ENCODE measurements around the gene THADA. TPM values are rescaled to one million over a fixed set of nuclear protein-coding genes. Genes with fewer than 3 reads are reported as not detected.
A peak's percentile ranks its signal among the peaks of the same experiment; 100 is the strongest.
"Not testable (repeated sequence)": the region's sequence is repeated elsewhere in the genome, so short reads cannot be mapped to it uniquely, and the experiment has no call there.

THADA gene
- total RNA-seq, 1 experiment from 2014 or later, result 23.7 TPM

DNA sequence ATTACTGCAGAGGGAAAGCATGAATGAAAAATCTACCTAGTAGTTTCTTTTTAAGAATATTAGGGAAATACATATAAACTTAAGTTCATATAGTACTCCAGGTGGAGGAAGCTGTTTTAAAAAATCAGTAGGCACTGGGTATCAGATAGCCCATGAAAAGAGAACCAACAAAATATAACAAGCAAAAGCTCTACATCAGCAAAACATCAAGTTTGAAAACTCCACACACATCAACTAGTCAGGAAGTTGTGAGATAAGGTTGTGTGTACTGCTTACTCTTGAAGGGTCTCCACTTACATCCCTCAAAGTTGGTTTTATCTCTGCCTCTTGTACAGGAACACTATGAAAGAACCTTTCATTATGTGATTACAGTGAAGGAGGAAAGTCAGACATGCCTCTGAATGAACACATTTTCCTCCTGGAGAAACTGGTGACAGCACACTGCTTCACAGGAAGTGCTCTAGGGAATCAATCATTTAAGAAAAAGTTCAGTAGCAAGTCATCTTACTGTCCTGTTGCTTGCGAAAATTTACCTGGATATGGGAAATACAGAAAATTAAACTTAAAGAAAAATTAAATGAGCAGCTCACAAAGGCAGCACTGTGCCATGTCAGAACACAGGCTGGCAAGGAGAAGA, 57.7 kb downstream of the THADA start:
- H3K27me3 ChIP-seq (ENCODE audit: control insufficient read depth, insufficient read depth, low read length), result no peaks in the 10 kb centered on the region
- no peak overlapping the region for H3K4me3 ChIP-seq (ENCODE audit: insufficient read depth, low read depth, low read length)
- H3K36me3 ChIP-seq (replicated peaks; ENCODE audit: control insufficient read depth, insufficient read depth, low read length), result no peaks in the 10 kb centered on the region
- DNase-seq, result no peak

GRCh38 chr2:43537137-43537536, 58.7 kb downstream of the THADA start:
- DNase-seq, result no peak
- Histone ChIP-seq H3K27me3 (ENCODE audit: control insufficient read depth, insufficient read depth, low read length) (no peaks in the 10 kb centered on the region), H3K36me3 (replicated peaks; ENCODE audit: control insufficient read depth, insufficient read depth, low read length) (no peaks in the 10 kb centered on the region), H3K4me3 (ENCODE audit: insufficient read depth, low read depth, low read length) (no peak overlapping the region)

DNA sequence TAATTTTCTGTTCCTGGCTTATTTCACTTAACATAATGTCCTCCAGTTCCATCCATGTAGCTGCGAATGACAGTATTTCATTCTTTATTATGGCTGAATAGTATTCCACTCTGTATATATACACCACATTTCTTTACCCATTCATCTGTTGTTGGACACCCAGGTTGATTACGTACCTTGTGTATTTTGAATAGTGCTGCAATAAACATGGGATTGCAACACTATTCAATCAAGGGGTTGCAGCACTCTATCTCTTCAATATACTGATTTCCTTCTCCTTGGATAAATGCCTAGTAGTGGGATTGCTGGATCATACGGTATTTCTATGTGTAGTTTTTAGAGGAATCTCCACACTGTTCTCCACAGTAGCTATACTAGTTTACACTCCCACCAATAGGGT, 61.3 kb downstream of the THADA start:
- Histone ChIP-seq H3K27me3 (ENCODE audit: control insufficient read depth, insufficient read depth, low read length) (no peaks in the 10 kb centered on the region), H3K4me3 (ENCODE audit: insufficient read depth, low read depth, low read length) (no peak overlapping the region)
- no peak for DNase-seq

DNA sequence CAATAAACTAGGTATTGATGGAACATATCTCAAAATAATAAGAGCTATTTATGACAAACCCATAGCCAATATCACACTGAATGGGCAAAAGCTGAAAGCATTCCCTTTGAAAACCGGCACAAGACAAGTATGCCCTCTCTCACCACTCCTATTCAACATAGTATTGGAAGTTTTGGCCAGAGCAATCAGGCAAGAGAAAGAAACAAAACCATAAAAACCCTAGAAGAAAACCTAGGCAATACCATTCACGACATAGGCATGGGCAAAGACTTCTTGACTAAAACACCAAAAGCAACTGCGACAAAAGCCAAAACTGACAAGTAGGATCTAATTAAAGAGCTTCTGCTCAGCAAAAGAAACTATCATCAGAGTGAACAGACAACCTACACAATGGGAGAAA, 63.3 kb downstream of the THADA start:
- not testable (repeated sequence) for H3K36me3 ChIP-seq (replicated peaks; ENCODE audit: control insufficient read depth, insufficient read depth, low read length); H3K27me3 ChIP-seq (ENCODE audit: control insufficient read depth, insufficient read depth, low read length); H3K4me3 ChIP-seq (ENCODE audit: insufficient read depth, low read depth, low read length); DNase-seq

More for the DNA sequence above, 61.3 kb downstream of the THADA start:
- H3K36me3 ChIP-seq (replicated peaks; ENCODE audit: control insufficient read depth, insufficient read depth, low read length), result no peaks in the 10 kb centered on the region

DNA sequence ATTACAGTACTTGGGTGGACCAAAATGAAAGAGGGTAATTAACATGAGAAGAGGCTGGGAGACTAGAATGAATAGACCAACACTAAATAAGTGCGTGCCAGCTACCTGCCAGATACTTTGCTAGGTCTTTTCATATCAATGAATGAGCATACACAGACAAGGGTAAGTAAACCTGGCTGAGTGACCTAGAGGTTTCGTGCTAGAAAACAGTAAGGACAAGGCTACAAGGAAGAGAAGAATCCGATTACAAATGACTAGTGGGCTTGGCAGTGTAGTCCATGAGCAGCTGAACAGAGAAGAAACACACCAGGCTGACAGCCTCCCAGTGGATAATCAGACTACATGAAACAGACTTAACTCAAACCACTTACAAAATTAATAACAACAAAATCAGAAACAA, 64.6 kb downstream of the THADA start:
- Histone ChIP-seq H3K36me3 (replicated peaks; ENCODE audit: control insufficient read depth, insufficient read depth, low read length) (no peaks in the 10 kb centered on the region; the same call in 1 of the 2 replicates), H3K4me3 (ENCODE audit: insufficient read depth, low read depth, low read length) (no peak overlapping the region), H3K27me3 (ENCODE audit: control insufficient read depth, insufficient read depth, low read length) (no peaks in the 10 kb centered on the region)
- no peak for DNase-seq

DNA sequence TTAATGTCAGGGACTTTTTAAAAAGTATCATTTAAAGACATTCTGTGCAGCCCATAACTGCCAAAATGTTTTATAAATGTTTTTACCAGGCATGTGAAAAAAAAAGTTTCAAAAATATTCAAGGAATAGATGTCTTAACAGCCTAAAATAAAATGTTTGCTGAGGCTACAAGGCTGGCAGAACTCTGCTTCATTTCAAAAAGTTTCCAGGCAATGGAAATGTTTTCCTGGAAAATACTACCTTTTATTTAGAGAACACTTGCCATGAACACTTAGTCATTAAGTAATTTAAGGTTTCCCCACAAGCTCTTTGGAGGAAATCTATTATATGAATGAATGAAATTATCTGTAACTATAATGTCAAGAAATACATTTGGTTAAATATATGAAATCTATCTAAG, 68.8 kb downstream of the THADA start:
- no peak for DNase-seq
- Histone ChIP-seq H3K36me3 (replicated peaks; ENCODE audit: control insufficient read depth, insufficient read depth, low read length) (no peaks in the 10 kb centered on the region; the same call in 1 of the 2 replicates), H3K4me3 (ENCODE audit: insufficient read depth, low read depth, low read length) (no peak overlapping the region), H3K27me3 (ENCODE audit: control insufficient read depth, insufficient read depth, low read length) (no peaks in the 10 kb centered on the region)

DNA sequence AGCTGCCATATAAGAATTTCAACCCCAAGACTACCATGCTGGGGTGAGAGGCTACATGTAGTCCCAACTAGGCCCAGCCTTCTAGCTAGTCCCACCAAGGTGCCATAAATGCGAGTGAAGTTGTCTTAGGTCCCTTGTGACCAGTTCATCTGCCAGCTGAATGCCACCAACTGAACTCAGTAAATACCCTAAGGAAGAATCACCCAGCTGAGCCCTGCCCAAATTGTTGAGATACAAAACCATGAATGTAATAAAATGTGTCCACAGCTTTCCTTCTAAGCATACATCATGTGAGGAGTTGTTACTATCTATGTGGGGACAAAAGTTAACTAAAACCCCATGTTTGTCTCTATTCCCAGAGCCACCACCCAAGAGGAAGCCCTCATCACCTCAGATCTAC, 70.3 kb downstream of the THADA start:
- no peak overlapping the region for H3K4me3 ChIP-seq (ENCODE audit: insufficient read depth, low read depth, low read length)
- no peak for DNase-seq
- no peaks in the 10 kb centered on the region for H3K27me3 ChIP-seq (ENCODE audit: control insufficient read depth, insufficient read depth, low read length)

DNA sequence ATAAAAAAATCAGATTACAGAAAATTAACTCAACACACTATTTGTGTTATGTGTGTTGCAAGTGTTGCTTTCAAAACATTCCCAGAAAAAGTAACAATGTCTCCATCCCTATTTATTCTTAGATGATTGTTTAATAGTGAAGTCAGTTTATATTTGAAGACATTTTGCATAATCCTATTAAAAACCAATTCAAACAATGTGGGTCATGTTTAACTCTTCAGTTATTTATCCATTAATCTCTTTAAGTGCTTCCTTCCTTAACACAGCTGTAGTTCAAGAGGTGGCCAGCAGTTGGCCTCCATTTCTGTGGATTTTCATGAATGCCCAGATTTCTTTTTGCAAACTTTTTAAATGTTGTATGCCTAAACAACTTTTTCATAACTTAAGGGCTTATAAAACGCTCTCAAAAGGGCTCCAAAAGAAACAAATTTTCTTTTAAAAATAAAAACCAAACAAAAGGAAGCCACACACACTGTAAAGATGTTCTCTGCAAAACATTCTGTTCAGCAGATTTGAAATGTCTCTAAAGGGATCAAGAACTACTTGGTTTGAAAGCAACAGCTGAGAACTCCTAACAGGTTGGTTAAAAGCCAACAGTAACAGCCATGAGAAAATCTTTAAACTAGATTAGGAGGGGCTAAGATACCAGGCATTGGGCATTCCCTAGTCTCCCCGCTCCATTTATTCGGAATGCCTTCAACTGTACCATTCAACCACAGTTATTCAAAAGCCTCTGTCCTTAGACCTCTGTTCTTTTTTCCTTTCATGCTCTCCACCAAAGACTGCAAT, 71.5 kb downstream of the THADA start:
- H3K27me3 ChIP-seq (ENCODE audit: control insufficient read depth, insufficient read depth, low read length), result no peaks in the 10 kb centered on the region
- H3K36me3 ChIP-seq (replicated peaks; ENCODE audit: control insufficient read depth, insufficient read depth, low read length), result no peaks in the 10 kb centered on the region; the same call in 1 of the 2 replicates
- no peak overlapping the region for H3K4me3 ChIP-seq (ENCODE audit: insufficient read depth, low read depth, low read length)
- peak; percentile 4 for DNase-seq

More for the DNA sequence above, 70.3 kb downstream of the THADA start:
- H3K36me3 ChIP-seq (replicated peaks; ENCODE audit: control insufficient read depth, insufficient read depth, low read length), result no peaks in the 10 kb centered on the region; the same call in 1 of the 2 replicates

DNA sequence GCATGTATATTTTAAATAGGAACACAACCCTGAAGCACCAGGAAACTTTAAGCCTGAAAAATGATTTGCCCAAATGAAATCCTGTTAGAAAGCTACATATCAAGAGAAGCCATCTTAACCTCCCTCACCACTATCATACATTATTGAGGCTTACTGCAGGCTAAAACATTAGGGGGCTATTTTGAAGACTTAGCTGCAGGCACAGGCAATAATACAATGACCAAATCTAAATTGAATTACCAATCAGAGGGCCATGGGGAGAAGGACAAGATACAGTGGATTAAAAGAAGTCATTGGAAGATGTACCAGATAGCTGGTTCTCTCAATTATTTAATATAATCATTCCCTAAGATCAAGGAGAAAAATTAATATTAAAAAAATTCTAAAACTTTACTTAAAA, 73.7 kb downstream of the THADA start:
- H3K27me3 ChIP-seq (ENCODE audit: control insufficient read depth, insufficient read depth, low read length), result no peaks in the 10 kb centered on the region

DNA sequence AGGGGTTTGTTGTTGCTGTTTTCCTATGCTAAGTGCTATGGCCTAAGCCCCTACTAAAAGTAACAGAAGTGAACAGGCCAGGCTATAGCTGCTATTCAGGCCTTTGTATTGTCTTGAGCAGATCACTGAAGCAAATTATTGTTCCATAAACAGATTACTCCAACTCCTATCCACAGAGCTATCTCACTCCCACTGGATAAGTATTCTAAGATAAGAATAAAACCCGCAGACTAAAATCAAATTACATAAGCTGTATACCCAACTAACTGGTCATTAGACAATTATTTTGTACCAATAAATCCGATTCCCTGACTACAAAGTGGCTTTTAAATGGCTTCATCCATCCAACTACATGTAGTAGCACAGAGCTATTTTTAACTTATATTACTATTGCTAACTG, 74.3 kb downstream of the THADA start:
- Histone ChIP-seq H3K27me3 (ENCODE audit: control insufficient read depth, insufficient read depth, low read length) (no peaks in the 10 kb centered on the region), H3K36me3 (replicated peaks; ENCODE audit: control insufficient read depth, insufficient read depth, low read length) (no peaks in the 10 kb centered on the region), H3K4me3 (ENCODE audit: insufficient read depth, low read depth, low read length) (no peak overlapping the region)
- no peak for DNase-seq

More for the DNA sequence above, 73.7 kb downstream of the THADA start:
- Histone ChIP-seq H3K36me3 (replicated peaks; ENCODE audit: control insufficient read depth, insufficient read depth, low read length) (no peaks in the 10 kb centered on the region; the same call in 1 of the 2 replicates), H3K4me3 (ENCODE audit: insufficient read depth, low read depth, low read length) (no peak overlapping the region)
- no peak for DNase-seq

GRCh38 chr2:43520919-43521318, 74.9 kb downstream of the THADA start:
- no peaks in the 10 kb centered on the region for H3K27me3 ChIP-seq (ENCODE audit: control insufficient read depth, insufficient read depth, low read length)
- no peak overlapping the region for H3K4me3 ChIP-seq (ENCODE audit: insufficient read depth, low read depth, low read length)
- DNase-seq, result no peak
- H3K36me3 ChIP-seq (replicated peaks; ENCODE audit: control insufficient read depth, insufficient read depth, low read length), result no peaks in the 10 kb centered on the region

- Histone ChIP-seq H3K36me3 (replicated peaks; ENCODE audit: control insufficient read depth, insufficient read depth, low read length) (no peaks in the 10 kb centered on the region), H3K4me3 (ENCODE audit: insufficient read depth, low read depth, low read length) (no peak overlapping the region), H3K27me3 (ENCODE audit: control insufficient read depth, insufficient read depth, low read length) (no peaks in the 10 kb centered on the region)
- no peak for DNase-seq
Measured at GRCh38 chr2:43519643-43520221, 76.1 kb downstream of the THADA start.

GRCh38 chr2:43518718-43519117, 77.1 kb downstream of the THADA start:
- no peak overlapping the region for H3K4me3 ChIP-seq (ENCODE audit: insufficient read depth, low read depth, low read length)
- DNase-seq, result no peak

DNA sequence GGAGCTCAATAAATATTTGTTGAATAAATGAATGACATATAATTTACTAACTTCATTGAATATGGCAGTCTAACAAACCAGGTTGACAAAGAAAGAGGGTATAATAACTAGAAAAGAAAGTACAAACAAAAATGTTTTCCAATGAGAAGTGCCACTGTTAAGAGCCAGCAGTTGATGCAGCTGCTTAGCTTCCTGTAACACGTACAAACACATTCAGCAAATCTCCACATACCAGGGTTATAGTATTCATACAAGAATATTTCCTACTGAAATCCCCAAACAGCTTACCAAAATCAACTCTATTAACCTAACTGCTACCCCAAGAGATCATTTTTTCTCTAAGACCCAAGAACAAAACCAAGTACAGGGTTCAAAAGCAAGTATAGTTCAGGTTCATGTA, 77.7 kb downstream of the THADA start:
- Histone ChIP-seq H3K27me3 (ENCODE audit: control insufficient read depth, insufficient read depth, low read length) (no peaks in the 10 kb centered on the region), H3K36me3 (replicated peaks; ENCODE audit: control insufficient read depth, insufficient read depth, low read length) (no peaks in the 10 kb centered on the region), H3K4me3 (ENCODE audit: insufficient read depth, low read depth, low read length) (no peak overlapping the region)
- no peak for DNase-seq

More at GRCh38 chr2:43518718-43519117, 77.1 kb downstream of the THADA start:
- no peaks in the 10 kb centered on the region for H3K27me3 ChIP-seq (ENCODE audit: control insufficient read depth, insufficient read depth, low read length)
- H3K36me3 ChIP-seq (replicated peaks; ENCODE audit: control insufficient read depth, insufficient read depth, low read length), result no peaks in the 10 kb centered on the region

Data from H7 (cell line).